HEK293 (cell line): ENCODE results near the gene SLC1A7.

Experiments used
- CTCF ChIA-PET: fragments of 350-600 bp; formaldehyde crosslinking; extraction: SDS; loops from one replicate; lab custom pipeline; 2021; ENCODE audit warnings: antibody characterized with exemption; lab: Yijun Ruan, JAX
- POLR2A ChIA-PET: fragments of 300-600 bp; formaldehyde crosslinking; extraction: SDS; loops from one replicate; lab custom pipeline; 2020; ENCODE audit warnings: antibody characterized with exemption, inconsistent platforms; lab: Yijun Ruan, JAX
- H3K27ac ChIP-seq: fragments of 200-500 bp; sonication (Bioruptor generic); 2 replicates; pipeline ENCODE4 v1.5.1; 2014; ENCODE audit warnings: low read depth, low read length, control low read depth, inconsistent platforms; ENCODE audit errors: extremely low read depth
- H3K36me3 ChIP-seq, 2 experiments: fragments of 200-500 bp in 1 of 2; sonication (Bioruptor generic) in 1 of 2; 1 replicate in 1 of 2; 2 replicates in 1 of 2; pipeline ENCODE4 v1.5.1; 2014 to 2017; ENCODE audit warnings: inconsistent platforms in 2 of 2, low read length in 2 of 2; ENCODE audit not compliant: control insufficient read depth in 2 of 2, insufficient read depth in 1 of 2
- H3K4me1 ChIP-seq: fragments of 200-500 bp; sonication (Bioruptor generic); 2 replicates; pipeline ENCODE4 v1.5.1; 2014; ENCODE audit warnings: mild to moderate bottlenecking, low read length, inconsistent platforms; ENCODE audit not compliant: control insufficient read depth, insufficient read depth
- H3K4me3 ChIP-seq: 2 replicates; pipeline ENCODE4 v1.5.1; 2011; ENCODE audit warnings: low read depth, mild to moderate bottlenecking, control low read depth, low read length, moderate library complexity
- H3K9me3 ChIP-seq: fragments of 200-500 bp; sonication (Bioruptor generic); 2 replicates; pipeline ENCODE4 v1.5.1; 2014; ENCODE audit warnings: low read depth, low read length, inconsistent platforms; ENCODE audit not compliant: control insufficient read depth, insufficient read depth
- BCL11B ChIP-seq: fragments of 450-650 bp; formaldehyde crosslinking; IDR thresholded peaks from 2 replicates; pipeline ENCODE4 v1.5.1; 2016; ENCODE audit warnings: low read depth, missing biosample characterization, missing genetic modification characterization
- FEZF1 ChIP-seq: fragments of 450-650 bp; formaldehyde crosslinking; IDR thresholded peaks from 2 replicates; pipeline ENCODE4 v1.5.1; 2016; ENCODE audit warnings: missing biosample characterization, missing genetic modification characterization
- PRDM2 ChIP-seq: fragments of 450-650 bp; formaldehyde crosslinking; IDR thresholded peaks from 2 replicates; pipeline ENCODE4 v1.5.1; 2016; ENCODE audit warnings: missing biosample characterization, missing genetic modification characterization, borderline replicate concordance
- SP7 ChIP-seq: fragments of 450-650 bp; formaldehyde crosslinking; IDR thresholded peaks from 2 replicates; pipeline ENCODE4 v1.5.1; 2016; ENCODE audit warnings: missing biosample characterization, missing genetic modification characterization
- TRIM28 ChIP-seq: IDR thresholded peaks from 2 replicates; pipeline ENCODE4 v1.6.1; 2011; ENCODE audit warnings: low read length, control low read depth, borderline replicate concordance
- ZBTB7A ChIP-seq: fragments of 450-650 bp; formaldehyde crosslinking; IDR thresholded peaks from 2 replicates; pipeline ENCODE4 v1.5.1; 2016; ENCODE audit warnings: low read depth, missing biosample characterization, missing genetic modification characterization
- ZFP3 ChIP-seq: fragments of 450-650 bp; formaldehyde crosslinking; IDR thresholded peaks from 2 replicates; pipeline ENCODE4 v1.5.1; 2016; ENCODE audit warnings: low read depth, missing biosample characterization, missing genetic modification characterization
- ZNF19 ChIP-seq: fragments of 450-650 bp; formaldehyde crosslinking; IDR thresholded peaks from 2 replicates; pipeline ENCODE4; 2016; ENCODE audit warnings: missing biosample characterization, missing genetic modification characterization, low read depth
- ZNF211 ChIP-seq: fragments of 450-650 bp; formaldehyde crosslinking; IDR thresholded peaks from 2 replicates; pipeline ENCODE4 v1.5.1; 2016; ENCODE audit warnings: low read depth, missing biosample characterization, missing genetic modification characterization
- ZNF280D ChIP-seq: fragments of 450-650 bp; formaldehyde crosslinking; IDR thresholded peaks from 2 replicates; pipeline ENCODE4 v1.5.1; 2016; ENCODE audit warnings: missing biosample characterization, missing genetic modification characterization
- ZNF335 ChIP-seq: fragments of 450-650 bp; formaldehyde crosslinking; conservative IDR thresholded peaks from 2 replicates; pipeline ENCODE4 v1.5.1; 2016; ENCODE audit warnings: missing biosample characterization, missing genetic modification characterization
- ZNF354C ChIP-seq: fragments of 450-650 bp; formaldehyde crosslinking; IDR thresholded peaks from 2 replicates; pipeline ENCODE4 v1.5.1; 2016; ENCODE audit warnings: missing biosample characterization, missing genetic modification characterization, low read depth, borderline replicate concordance
- ZNF514 ChIP-seq: fragments of 450-650 bp; formaldehyde crosslinking; IDR thresholded peaks from 2 replicates; pipeline ENCODE4 v1.5.1; 2016; ENCODE audit warnings: missing biosample characterization, missing genetic modification characterization
- ZNF548 ChIP-seq: fragments of 450-650 bp; formaldehyde crosslinking; IDR thresholded peaks from 2 replicates; pipeline ENCODE4 v1.5.1; 2016; ENCODE audit warnings: missing biosample characterization, missing genetic modification characterization
- ZNF596 ChIP-seq: fragments of 450-650 bp; IDR thresholded peaks from 2 replicates; pipeline ENCODE4 v1.5.0; 2018; ENCODE audit warnings: missing biosample characterization, mild to moderate bottlenecking, missing genetic modification characterization, moderate library complexity
- ZNF600 ChIP-seq: fragments of 450-650 bp; formaldehyde crosslinking; IDR thresholded peaks from 2 replicates; pipeline ENCODE4 v1.5.1; 2016; ENCODE audit warnings: missing biosample characterization, missing genetic modification characterization
- ZNF658 ChIP-seq: fragments of 450-650 bp; formaldehyde crosslinking; IDR thresholded peaks from 2 replicates; pipeline ENCODE4; 2016; ENCODE audit warnings: missing biosample characterization, missing genetic modification characterization
- ZNF704 ChIP-seq: fragments of 450-650 bp; formaldehyde crosslinking; IDR thresholded peaks from 2 replicates; pipeline ENCODE4 v1.5.1; 2016; ENCODE audit warnings: missing biosample characterization, missing genetic modification characterization
- ZNF747 ChIP-seq: fragments of 450-650 bp; formaldehyde crosslinking; IDR thresholded peaks from 2 replicates; pipeline ENCODE4 v1.5.1; 2016; ENCODE audit warnings: missing biosample characterization, missing genetic modification characterization
- ZNF791 ChIP-seq: fragments of 450-650 bp; formaldehyde crosslinking; IDR thresholded peaks from 2 replicates; pipeline ENCODE4 v1.5.1; 2016; ENCODE audit warnings: missing biosample characterization, missing genetic modification characterization
- ZSCAN23 ChIP-seq: fragments of 450-650 bp; formaldehyde crosslinking; IDR thresholded peaks from 2 replicates; pipeline ENCODE4 v1.5.1; 2016; ENCODE audit warnings: missing biosample characterization, missing genetic modification characterization
- TF ChIP-seq, protein P1 (sequence below): fragments of 450-650 bp; formaldehyde crosslinking; IDR thresholded peaks from 2 replicates; pipeline ENCODE4 v1.5.0; 2017; ENCODE audit warnings: missing biosample characterization, missing genetic modification characterization, borderline replicate concordance

SLC1A7 gene

DNA sequence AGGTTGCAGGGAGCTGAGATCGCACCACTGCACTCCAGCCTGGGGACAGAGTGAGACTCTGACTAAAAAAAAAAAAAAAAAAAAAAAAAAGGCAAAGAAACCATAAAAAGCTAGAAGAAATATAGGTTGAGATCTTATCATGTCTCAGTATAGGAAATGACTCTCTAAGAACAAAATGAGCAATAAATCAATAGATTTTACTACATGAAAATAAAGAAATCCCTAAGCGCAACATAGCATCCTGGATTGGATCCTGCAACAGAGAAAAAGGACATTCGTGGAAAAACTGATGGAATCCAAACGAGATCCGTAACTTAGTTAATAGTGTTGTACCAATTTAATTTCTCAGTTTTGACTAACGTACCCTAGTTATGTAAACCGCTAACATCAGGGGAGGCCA, 35.3 kb downstream of the SLC1A7 start (continued):
- TF ChIP-seq PRDM2 (tag by site-specific recombination) (no peak), BCL11B (no peak), ZNF747 (tag by site-specific recombination) (no peak)

DNA sequence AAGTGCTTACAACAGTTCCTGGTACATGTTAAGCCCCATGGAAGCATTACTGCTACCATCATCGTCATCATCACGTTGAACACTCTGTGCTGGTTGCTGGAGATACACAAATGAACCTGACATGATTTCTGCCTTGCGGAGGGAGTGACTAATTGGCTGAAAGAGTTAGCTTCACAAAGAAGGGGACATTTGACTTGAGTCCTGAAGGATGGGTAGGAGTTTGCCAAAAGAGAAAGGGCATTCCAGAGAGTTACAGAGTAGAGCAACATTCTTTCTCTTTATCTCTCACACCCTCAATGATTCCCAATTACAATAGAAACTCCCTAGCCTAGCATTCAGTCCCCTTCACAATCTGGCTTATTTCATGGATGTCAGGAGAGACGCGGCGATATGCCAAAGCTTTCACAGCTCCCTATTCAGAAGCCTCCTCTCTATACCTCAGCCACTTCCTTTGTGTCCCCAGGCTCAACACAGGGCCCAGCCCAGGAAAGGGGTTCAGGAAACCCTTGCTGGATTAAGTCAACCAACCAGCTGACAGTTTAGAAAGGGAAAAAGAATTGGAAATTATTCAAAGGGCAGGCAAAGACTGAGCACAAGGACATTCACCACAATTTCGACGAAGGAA, 38.0 kb downstream of the SLC1A7 start:
- Histone ChIP-seq H3K36me3 (no peaks in the 10 kb centered on the region), H3K9me3 (no peaks in the 10 kb centered on the region), H3K4me1 (peaks cover 2% of the 10 kb centered on the region), H3K27ac (no peak overlapping the region), H3K4me3 (no peak overlapping the region)
- ChIA-PET POLR2A (no interaction called here), CTCF (interaction anchor here (0.7 kb wide), 1 partner anchor 175 kb away, joined by 4 read pairs; no protein-coding TSS in a partner anchor)
- TF ChIP-seq ZFP3 (tag by site-specific recombination) (peak; percentile 74), ZNF704 (tag by site-specific recombination) (no peak)

DNA sequence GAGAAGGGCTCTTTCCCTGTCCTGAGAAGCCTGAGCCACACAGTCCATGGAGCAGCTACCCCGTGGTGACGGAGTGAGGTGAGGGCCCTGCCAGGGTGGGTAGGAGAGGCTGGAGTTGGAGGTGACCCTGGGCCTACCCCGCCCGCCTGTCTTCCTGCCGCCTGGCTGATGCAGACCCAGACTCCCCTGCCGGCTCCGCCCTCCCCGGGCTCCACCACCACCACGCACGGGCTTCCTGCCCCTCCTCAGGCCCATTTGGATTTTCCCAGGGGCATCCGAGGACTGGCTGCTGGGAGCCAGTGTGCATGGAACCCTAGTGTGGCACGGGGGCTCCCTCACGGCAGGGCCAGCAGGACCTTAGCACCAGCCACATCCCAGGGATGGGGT, 47.9 kb downstream of the SLC1A7 start:
- ChIA-PET POLR2A (no interaction called here), CTCF (no interaction called here)
- Histone ChIP-seq H3K9me3 (no peaks in the 10 kb centered on the region), H3K27ac (no peak overlapping the region), H3K36me3 (no peaks in the 10 kb centered on the region), H3K4me3 (no peak overlapping the region), H3K4me1 (no peaks in the 10 kb centered on the region)
- TF ChIP-seq ZNF600 (tag by site-specific recombination): no peak
- no peak for TF ChIP-seq ZNF514
- TF ChIP-seq, protein P1, sequence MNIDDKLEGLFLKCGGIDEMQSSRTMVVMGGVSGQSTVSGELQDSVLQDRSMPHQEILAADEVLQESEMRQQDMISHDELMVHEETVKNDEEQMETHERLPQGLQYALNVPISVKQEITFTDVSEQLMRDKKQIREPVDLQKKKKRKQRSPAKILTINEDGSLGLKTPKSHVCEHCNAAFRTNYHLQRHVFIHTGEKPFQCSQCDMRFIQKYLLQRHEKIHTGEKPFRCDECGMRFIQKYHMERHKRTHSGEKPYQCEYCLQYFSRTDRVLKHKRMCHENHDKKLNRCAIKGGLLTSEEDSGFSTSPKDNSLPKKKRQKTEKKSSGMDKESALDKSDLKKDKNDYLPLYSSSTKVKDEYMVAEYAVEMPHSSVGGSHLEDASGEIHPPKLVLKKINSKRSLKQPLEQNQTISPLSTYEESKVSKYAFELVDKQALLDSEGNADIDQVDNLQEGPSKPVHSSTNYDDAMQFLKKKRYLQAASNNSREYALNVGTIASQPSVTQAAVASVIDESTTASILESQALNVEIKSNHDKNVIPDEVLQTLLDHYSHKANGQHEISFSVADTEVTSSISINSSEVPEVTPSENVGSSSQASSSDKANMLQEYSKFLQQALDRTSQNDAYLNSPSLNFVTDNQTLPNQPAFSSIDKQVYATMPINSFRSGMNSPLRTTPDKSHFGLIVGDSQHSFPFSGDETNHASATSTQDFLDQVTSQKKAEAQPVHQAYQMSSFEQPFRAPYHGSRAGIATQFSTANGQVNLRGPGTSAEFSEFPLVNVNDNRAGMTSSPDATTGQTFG (tag by site-specific recombination): no peak
- no peak for TF ChIP-seq ZNF791 (tag by site-specific recombination)
- no peak for TF ChIP-seq ZNF354C
- TF ChIP-seq ZNF280D (tag by site-specific recombination): no peak
- TF ChIP-seq TRIM28: no peak
- no peak for TF ChIP-seq ZNF211 (tag by site-specific recombination)
- no peak for TF ChIP-seq ZNF548 (tag by site-specific recombination)
- TF ChIP-seq FEZF1: no peak
- TF ChIP-seq ZBTB7A: no peak
- no peak for TF ChIP-seq ZNF596 (tag by site-specific recombination)
- TF ChIP-seq ZNF335: no peak
- TF ChIP-seq SP7 (tag by site-specific recombination): no peak
- no peak for TF ChIP-seq ZNF658 (tag by site-specific recombination)
- TF ChIP-seq ZNF19: no peak
- TF ChIP-seq ZSCAN23 (tag by site-specific recombination): no peak
